DMS114 treated with DMSO at 0.1 percent for 48 hours (cell line): ENCODE measurements around the gene RSPH9.

Source experiments
- DNase-seq: peaks from one replicate; lab custom pipeline; 2025; ENCODE audit not compliant: unreplicated experiment; lab: John Stamatoyannopoulos, UW

Gene RSPH9

GRCh38 chr6:43644940-43645612 lies at the start of gene RSPH9:
Gene RSPH9 (plus strand): TSS chr6:43645036. CDS start chr6:43645099, 63 bp downstream.
- peak; percentile 84 for DNase-seq

- DNase-seq, result no peak
Measured at GRCh38 chr6:43600595-43600994, 44.2 kb upstream of the RSPH9 start.

GRCh38 chr6:43604174-43604573 lies 40.7 kb upstream of the RSPH9 start:
- DNase-seq, result no peak

GRCh38 chr6:43606019-43606418 lies 38.8 kb upstream of the RSPH9 start:
- DNase-seq, result no peak

GRCh38 chr6:43608310-43608763 lies 36.5 kb upstream of the RSPH9 start:
- peak; percentile 85 for DNase-seq

- DNase-seq, result no peak
Measured at GRCh38 chr6:43608807-43609206, 36.0 kb upstream of the RSPH9 start.

- DNase-seq, result no peak
Measured at GRCh38 chr6:43609402-43609801, 35.4 kb upstream of the RSPH9 start.

GRCh38 chr6:43610431-43610830 lies 34.4 kb upstream of the RSPH9 start:
- no peak for DNase-seq

- no peak for DNase-seq
Measured at GRCh38 chr6:43613721-43614395, 31.0 kb upstream of the RSPH9 start.

GRCh38 chr6:43614396-43614730 lies 30.5 kb upstream of the RSPH9 start:
- no peak for DNase-seq

- DNase-seq, result no peak
Measured at GRCh38 chr6:43616725-43617472, 27.9 kb upstream of the RSPH9 start.

- no peak for DNase-seq
Measured at GRCh38 chr6:43621078-43621835, 23.6 kb upstream of the RSPH9 start.

- no peak for DNase-seq
Measured at GRCh38 chr6:43621836-43622180, 23.0 kb upstream of the RSPH9 start.

- DNase-seq, result no peak
Measured at GRCh38 chr6:43622541-43622940, 22.3 kb upstream of the RSPH9 start.

GRCh38 chr6:43623880-43624785 lies 20.7 kb upstream of the RSPH9 start:
- DNase-seq, result no peak

- no peak for DNase-seq
Measured at GRCh38 chr6:43624786-43625288, 20.0 kb upstream of the RSPH9 start.

GRCh38 chr6:43625393-43625992 lies 19.3 kb upstream of the RSPH9 start:
- no peak for DNase-seq

- DNase-seq, result no peak
Measured at GRCh38 chr6:43627008-43627825, 17.6 kb upstream of the RSPH9 start.
